GM23338 (cell line): Measurements from ENCODE around the gene RNF19B. TPM values are rescaled to one million over a fixed set of nuclear protein-coding genes. Genes with fewer than 3 reads are reported as not detected.

Experiments used
- ATAC-seq: fragments of 200-7000 bp; cut with Tn5 transposase; 3 replicates; pipeline ENCODE4 v1.9.1; 2020
- DNase-seq: peaks from one replicate; pipeline ENCODE4 v3.0.0-alpha.2; 2015; ENCODE audit warnings: low spot score
- H2AFZ ChIP-seq: fragments of 200-600 bp; sonication (generic); 2 replicates; pipeline ENCODE4 v1.8.0; 2016; ENCODE audit warnings: antibody characterized with exemption, mild to moderate bottlenecking, moderate library complexity
- H3F3A ChIP-seq: fragments of 200-600 bp; sonication (generic); replicated peaks from 2 replicates; pipeline ENCODE4 v1.8.0; 2017; ENCODE audit warnings: antibody characterized with exemption, mixed run types, low read depth
- H3K27ac ChIP-seq: fragments of 200-600 bp; sonication (generic); 2 replicates; pipeline ENCODE4 v1.6.1; 2016; ENCODE audit warnings: low read depth
- H3K27me3 ChIP-seq: fragments of 200-600 bp; sonication (generic); 2 replicates; pipeline ENCODE4 v1.8.0; 2016; ENCODE audit warnings: mild to moderate bottlenecking, mixed run types, moderate library complexity; ENCODE audit not compliant: insufficient read depth
- H3K36me3 ChIP-seq: fragments of 200-600 bp; sonication (generic); 2 replicates; pipeline ENCODE4 v1.8.0; 2016; ENCODE audit warnings: mild to moderate bottlenecking; ENCODE audit not compliant: insufficient read depth
- H3K4me1 ChIP-seq: fragments of 200-600 bp; sonication (generic); 2 replicates; pipeline ENCODE4 v1.8.0; 2016; ENCODE audit warnings: mild to moderate bottlenecking, moderate library complexity; ENCODE audit not compliant: insufficient read depth
- H3K4me2 ChIP-seq: fragments of 200-600 bp; sonication (generic); 2 replicates; pipeline ENCODE4 v1.7.1; 2017; ENCODE audit warnings: mixed run types
- H3K4me3 ChIP-seq: fragments of 200-600 bp; sonication (generic); 2 replicates; pipeline ENCODE4 v1.6.1; 2016; ENCODE audit warnings: mixed run types
- H3K79me2 ChIP-seq: fragments of 200-600 bp; sonication (generic); replicated peaks from 2 replicates; pipeline ENCODE4 v1.8.0; 2017; ENCODE audit warnings: mild to moderate bottlenecking; ENCODE audit not compliant: insufficient read depth
- H3K9me2 ChIP-seq: fragments of 200-600 bp; sonication (generic); 2 replicates; pipeline ENCODE4 v1.8.0; 2017; ENCODE audit not compliant: insufficient read depth
- H4K20me1 ChIP-seq: fragments of 200-600 bp; sonication (generic); replicated peaks from 2 replicates; pipeline ENCODE4 v1.8.0; 2017; ENCODE audit warnings: mild to moderate bottlenecking; ENCODE audit not compliant: insufficient read depth
- H3K27ac Mint-ChIP-seq: 2 replicates; pipeline ENCODE4 v1.8.0; 2020; ENCODE audit warnings: inconsistent platforms, mild to moderate bottlenecking, moderate library complexity, mixed read lengths
- H3K27me3 Mint-ChIP-seq: 3 replicates; pipeline ENCODE4 v1.8.0; 2022; ENCODE audit warnings: low read depth, mild to moderate bottlenecking, moderate library complexity, mixed read lengths, inconsistent platforms; ENCODE audit not compliant: insufficient read depth, poor library complexity
- H3K36me3 Mint-ChIP-seq: 3 replicates; pipeline ENCODE4 v1.8.0; 2021; ENCODE audit warnings: low read depth, mild to moderate bottlenecking, inconsistent platforms, moderate library complexity, mixed read lengths
- H3K4me1 Mint-ChIP-seq: 3 replicates; pipeline ENCODE4 v1.8.0; 2020; ENCODE audit warnings: mild to moderate bottlenecking, inconsistent platforms, mixed read lengths
- H3K4me3 Mint-ChIP-seq: 3 replicates; pipeline ENCODE4 v1.8.0; 2021; ENCODE audit warnings: moderate library complexity, mild to moderate bottlenecking, inconsistent platforms, mixed read lengths
- H3K9me3 Mint-ChIP-seq: 3 replicates; pipeline ENCODE4 v1.8.0; 2020; ENCODE audit warnings: moderate library complexity, mild to moderate bottlenecking, inconsistent platforms, mixed read lengths
- CREB1 ChIP-seq: fragments of 250-450 bp; sonication (Bioruptor Pico); IDR thresholded peaks from 2 replicates; pipeline ENCODE4 v1.5.0; 2020; ENCODE audit warnings: low read depth, mild to moderate bottlenecking, moderate library complexity
- CTCF ChIP-seq, 2 experiments: fragments of 200-600 bp in 1 of 2; sonication (generic) in 1 of 2; conservative IDR thresholded peaks; 2 replicates each; pipeline versions ENCODE4 v1.5.1 to v1.6.1; 2016 to 2017; ENCODE audit warnings: antibody characterized with exemption in 2 of 2, low read depth in 2 of 2, mild to moderate bottlenecking in 2 of 2, moderate library complexity in 1 of 2
- ETS1 ChIP-seq: IDR thresholded peaks from 2 replicates; pipeline ENCODE4 v1.6.1; 2016; ENCODE audit warnings: antibody characterized with exemption
- EZH2 ChIP-seq: fragments of 200-600 bp; sonication (generic); IDR thresholded peaks from one replicate; pipeline ENCODE4 v1.8.0; 2017; ENCODE audit warnings: antibody characterized with exemption, mild to moderate bottlenecking, low read depth; ENCODE audit not compliant: unreplicated experiment
- EZH2phosphoT487 ChIP-seq: fragments of 200-600 bp; sonication (generic); IDR thresholded peaks from one replicate; pipeline ENCODE4 v1.8.1; 2018; ENCODE audit warnings: antibody characterized with exemption; ENCODE audit not compliant: unreplicated experiment
- JUNB ChIP-seq: IDR thresholded peaks from one replicate; pipeline ENCODE4 v1.6.1; 2016; ENCODE audit warnings: antibody characterized with exemption; ENCODE audit not compliant: unreplicated experiment
- NANOG ChIP-seq: IDR thresholded peaks from 2 replicates; pipeline ENCODE4 v1.6.1; 2016; ENCODE audit warnings: antibody characterized with exemption, borderline replicate concordance
- POLR2AphosphoS5 ChIP-seq: IDR thresholded peaks from 2 replicates; pipeline ENCODE4 v1.6.1; 2016; ENCODE audit warnings: antibody characterized with exemption, low read depth
- REST ChIP-seq: IDR thresholded peaks from one replicate; pipeline ENCODE4 v1.6.1; 2018; ENCODE audit warnings: antibody characterized with exemption; ENCODE audit not compliant: unreplicated experiment
- STAT1 ChIP-seq: IDR thresholded peaks from one replicate; pipeline ENCODE4 v1.6.1; 2016; ENCODE audit warnings: antibody characterized with exemption; ENCODE audit not compliant: unreplicated experiment
- ZNF114 ChIP-seq: fragments of 250-450 bp; sonication (Bioruptor Pico); IDR thresholded peaks from 2 replicates; pipeline ENCODE4 v1.5.0; 2020; ENCODE audit warnings: mild to moderate bottlenecking, moderate library complexity
- ZNF331 ChIP-seq: fragments of 250-450 bp; sonication (Bioruptor Pico); IDR thresholded peaks from 2 replicates; pipeline ENCODE4 v1.5.0; 2020; ENCODE audit warnings: low read depth, mild to moderate bottlenecking, moderate library complexity
- ZNF462 ChIP-seq: fragments of 250-450 bp; sonication (Bioruptor Pico); IDR thresholded peaks from 2 replicates; pipeline ENCODE4 v1.5.0; 2020; ENCODE audit warnings: mild to moderate bottlenecking, moderate library complexity
- polyA plus RNA-seq: library from polyadenylated mRNA; unstranded; fragments of >200 nt; fragmentation: Nextera tagmentation; extraction: Ambion mirVana; gene quantifications from 2 replicates; pipeline ENCODE4 v1.2.1, GENCODE V29; 2016
- total RNA-seq: library from RNA; depleted of rRNA; stranded (reverse); fragments of >200 nt; shearing (Covaris generic); gene quantifications from 2 replicates; pipeline ENCODE4 v1.2.3, GENCODE V29; 2014

RNF19B gene
- total and polyA plus RNA-seq, 2 experiments from 2014 or later: 2.9 to 11.9 TPM

GRCh38 chr1:32910319-32910718 lies 54.3 kb downstream of the RNF19B start:
- no peak overlapping the region for H3K4me2 ChIP-seq
- H3K4me3 ChIP-seq: no peak overlapping the region
- no peaks in the 10 kb centered on the region for H3K36me3 ChIP-seq
- ATAC-seq (no peak), DNase-seq (no peak)
- H2AFZ ChIP-seq: no peak overlapping the region
- no peaks in the 10 kb centered on the region for H3K27me3 Mint-ChIP-seq
- H3K9me2 ChIP-seq: no peaks in the 10 kb centered on the region
- H3K27me3 ChIP-seq: no peaks in the 10 kb centered on the region
- H3K4me3 Mint-ChIP-seq: no peak overlapping the region
- no peaks in the 10 kb centered on the region for H3K36me3 Mint-ChIP-seq
- no peaks in the 10 kb centered on the region for H3K79me2 ChIP-seq
- H3K9me3 Mint-ChIP-seq: no peaks in the 10 kb centered on the region
- peaks cover 5% of the 10 kb centered on the region; the same call in 1 of the 2 replicates for H3K4me1 ChIP-seq
- no peaks in the 10 kb centered on the region for H3K4me1 Mint-ChIP-seq
- TF ChIP-seq EZH2phosphoT487 (no peak), STAT1 (no peak), ZNF331 (no peak), EZH2 (no peak), POLR2AphosphoS5 (no peak), REST (no peak), CTCF (conservative IDR thresholded peaks at IDR 0.05; ENCODE audit: low read depth in 2 of 2) (no peak), ZNF114 (CRISPR knock-in tag) (no peak), NANOG (no peak), CREB1 (CRISPR knock-in tag) (no peak), JUNB (no peak), ETS1 (no peak), ZNF462 (no peak)
- no peak overlapping the region for H3K27ac ChIP-seq
- H3K27ac Mint-ChIP-seq: no peak overlapping the region
- H4K20me1 ChIP-seq: no peaks in the 10 kb centered on the region
- H3F3A ChIP-seq: no peaks in the 10 kb centered on the region
